SK-N-SH (cell line): ENCODE data around the gene PPEF2. TPM values are rescaled to one million over a fixed set of nuclear protein-coding genes. Genes with fewer than 3 reads are reported as not detected.

ENCODE experiments used
- CTCF ChIA-PET: fragments of 300-600, 350-600 bp; formaldehyde crosslinking; extraction: SDS; loops from one replicate; lab custom pipeline; 2021; lab: Yijun Ruan, JAX
- POLR2A ChIA-PET: fragments of 350-600 bp; sonication (Branson Sonifier 250); formaldehyde crosslinking; extraction: SDS; loops from one replicate; lab custom pipeline; 2020; ENCODE audit warnings: antibody characterized with exemption, inconsistent platforms; lab: Yijun Ruan, JAX
- DNase-seq: peaks from one replicate; pipeline ENCODE4 v3.0.0; 2012
- H2AFZ ChIP-seq: fragments of 200-600 bp; sonication (generic); 2 replicates; pipeline ENCODE4 v1.8.1; 2016; ENCODE audit warnings: antibody characterized with exemption, mild to moderate bottlenecking, low read depth
- H3F3A ChIP-seq: fragments of 200-600 bp; sonication (generic); replicated peaks from 2 replicates; pipeline ENCODE3; 2016; ENCODE audit warnings: antibody characterized with exemption, mild to moderate bottlenecking; ENCODE audit not compliant: insufficient read depth
- H3K27ac ChIP-seq, 2 experiments: fragments of 200-500 bp in 1 of 2; fragments of 200-600 bp in 1 of 2; sonication (Bioruptor generic) in 1 of 2; sonication (generic), shearing (Covaris generic) in 1 of 2; 2 replicates each; pipeline versions ENCODE4 v1.5.1 to v1.6.1; 2014 to 2016; ENCODE audit warnings: low read depth in 2 of 2, inconsistent platforms in 1 of 2, low read length in 1 of 2, mild to moderate bottlenecking in 1 of 2, mixed read lengths in 1 of 2
- H3K27me3 ChIP-seq: fragments of 200-600 bp; sonication (generic), shearing (Covaris generic); 2 replicates; pipeline ENCODE4 v1.6.1; 2016; ENCODE audit warnings: mixed run types; ENCODE audit not compliant: insufficient read depth
- H3K36me3 ChIP-seq, 2 experiments: fragments of 200-500 bp in 1 of 2; fragments of 200-600 bp in 1 of 2; sonication (Bioruptor generic) in 1 of 2; sonication (generic) in 1 of 2; replicated peaks in 1 of 2; 2 replicates each; pipeline versions ENCODE3 to v1.5.1; 2014 to 2016; ENCODE audit warnings: low read length in 1 of 2, mild to moderate bottlenecking in 1 of 2; ENCODE audit not compliant: insufficient read depth in 2 of 2, control insufficient read depth in 1 of 2
- H3K4me1 ChIP-seq, 2 experiments: fragments of 200-500 bp in 1 of 2; fragments of 200-600 bp in 1 of 2; sonication (Bioruptor generic) in 1 of 2; sonication (generic), shearing (Covaris generic) in 1 of 2; 2 replicates each; pipeline versions ENCODE4 v1.5.1 to v1.6.1; 2014 to 2016; ENCODE audit warnings: low read depth in 1 of 2, low read length in 1 of 2, mixed run types in 1 of 2; ENCODE audit not compliant: insufficient read depth in 2 of 2, control insufficient read depth in 1 of 2
- H3K4me2 ChIP-seq: fragments of 200-600 bp; sonication (generic), shearing (Covaris generic); 2 replicates; pipeline ENCODE4 v1.6.1; 2017; ENCODE audit warnings: mixed run types
- H3K4me3 ChIP-seq, 2 experiments: fragments of 200-500 bp in 1 of 2; fragments of 200-600 bp in 1 of 2; sonication (Bioruptor generic) in 1 of 2; sonication (generic), shearing (Covaris generic) in 1 of 2; 2 replicates each; pipeline versions ENCODE4 v1.5.1 to v1.8.1; 2014 to 2016; ENCODE audit warnings: low read depth in 2 of 2, inconsistent platforms in 1 of 2, low read length in 1 of 2, mild to moderate bottlenecking in 1 of 2, mixed read lengths in 1 of 2, moderate library complexity in 1 of 2
- H3K79me2 ChIP-seq: fragments of 200-600 bp; sonication (generic); 2 replicates; pipeline ENCODE4 v1.8.1; 2017; ENCODE audit warnings: mild to moderate bottlenecking; ENCODE audit not compliant: insufficient read depth
- H3K9ac ChIP-seq: fragments of 200-600 bp; sonication (generic); 2 replicates; pipeline ENCODE4 v1.6.1; 2017; ENCODE audit warnings: mixed run types
- H3K9me2 ChIP-seq: fragments of 200-600 bp; sonication (generic); 2 replicates; pipeline ENCODE4 v1.6.1; 2017; ENCODE audit warnings: mixed run types
- H3K9me3 ChIP-seq: fragments of 200-600 bp; sonication (generic); 2 replicates; pipeline ENCODE4 v1.6.1; 2017; ENCODE audit warnings: mixed run types, mild to moderate bottlenecking, moderate library complexity
- H4K20me1 ChIP-seq: fragments of 200-600 bp; sonication (generic); 2 replicates; pipeline ENCODE4 v1.6.1; 2017; ENCODE audit warnings: mild to moderate bottlenecking, mixed run types; ENCODE audit not compliant: insufficient read depth
- EP300 ChIP-seq, 2 experiments: IDR thresholded peaks; 2 replicates each; pipeline versions ENCODE4 v1.4.0 to v1.6.1; 2012; ENCODE audit warnings: borderline replicate concordance in 1 of 2, low read depth in 1 of 2, low read length in 1 of 2
- EZH2phosphoT487 ChIP-seq: fragments of 200-600 bp; sonication (generic); IDR thresholded peaks from 2 replicates; pipeline ENCODE4 v1.6.1; 2017; ENCODE audit warnings: low read depth, mixed run types, mild to moderate bottlenecking, antibody characterized with exemption, moderate library complexity, borderline replicate concordance
- FOSL2 ChIP-seq: IDR thresholded peaks from 2 replicates; pipeline ENCODE4 v1.4.0; 2012; ENCODE audit warnings: low read depth, mild to moderate bottlenecking, moderate library complexity, borderline replicate concordance
- FOXJ3 ChIP-seq: sonication (generic); formaldehyde crosslinking; IDR thresholded peaks from 2 replicates; pipeline ENCODE4 v1.5.1; 2020; ENCODE audit warnings: mild to moderate bottlenecking, missing genetic modification reagents
- FOXM1 ChIP-seq: IDR thresholded peaks from 2 replicates; pipeline ENCODE4 v1.4.0; 2012; ENCODE audit warnings: low read depth, mild to moderate bottlenecking
- GABPA ChIP-seq: IDR thresholded peaks from 2 replicates; pipeline ENCODE4 v1.4.0; 2012; ENCODE audit warnings: low read depth, mild to moderate bottlenecking
- GATA2 ChIP-seq: sonication (generic); formaldehyde crosslinking; IDR thresholded peaks from 2 replicates; pipeline ENCODE4 v1.5.0; 2020; ENCODE audit warnings: mild to moderate bottlenecking, missing genetic modification reagents
- JUND ChIP-seq: IDR thresholded peaks from 2 replicates; pipeline ENCODE4 v1.4.0; 2012
- MAX ChIP-seq: IDR thresholded peaks from 2 replicates; pipeline ENCODE4 v1.4.0; 2012; ENCODE audit warnings: low read depth
- MXI1 ChIP-seq: IDR thresholded peaks from 2 replicates; pipeline ENCODE4 v1.6.1; 2012; ENCODE audit warnings: mild to moderate bottlenecking, low read depth, low read length, improper control_type of control experiment
- NFIC ChIP-seq: IDR thresholded peaks from 2 replicates; pipeline ENCODE4 v1.4.0; 2012; ENCODE audit warnings: borderline replicate concordance
- NRF1 ChIP-seq: IDR thresholded peaks from 2 replicates; pipeline ENCODE4 v1.6.1; 2012; ENCODE audit warnings: low read depth, mild to moderate bottlenecking, low read length
- PBX3 ChIP-seq: IDR thresholded peaks from 2 replicates; pipeline ENCODE4; 2012
- RAD21 ChIP-seq: IDR thresholded peaks from 2 replicates; pipeline ENCODE4 v1.6.1; 2012; ENCODE audit warnings: mild to moderate bottlenecking, low read length
- RCOR1 ChIP-seq: fragments of 150-350 bp; IDR thresholded peaks from 2 replicates; pipeline ENCODE4 v1.6.1; 2017; ENCODE audit warnings: antibody characterized with exemption, low read length
- RFX5 ChIP-seq: IDR thresholded peaks from 2 replicates; pipeline ENCODE4 v1.6.1; 2012; ENCODE audit warnings: mild to moderate bottlenecking, improper control_type of control experiment, low read length
- RXRA ChIP-seq: IDR thresholded peaks from 2 replicates; pipeline ENCODE4 v1.4.0; 2012; ENCODE audit warnings: low read depth, mild to moderate bottlenecking, borderline replicate concordance
- SIN3A ChIP-seq: IDR thresholded peaks from 2 replicates; pipeline ENCODE4 v1.6.1; 2012; ENCODE audit warnings: low read depth, mild to moderate bottlenecking, low read length, moderate library complexity, borderline replicate concordance
- SMC3 ChIP-seq: IDR thresholded peaks from 2 replicates; pipeline ENCODE4 v1.6.1; 2012; ENCODE audit warnings: low read depth, low read length, improper control_type of control experiment
- USF1 ChIP-seq: IDR thresholded peaks from 2 replicates; pipeline ENCODE4 v1.4.0; 2012; ENCODE audit warnings: low read depth, borderline replicate concordance
- USF2 ChIP-seq: fragments of 150-350 bp; IDR thresholded peaks from 2 replicates; pipeline ENCODE4 v1.6.1; 2017; ENCODE audit warnings: antibody characterized with exemption, low read length, low read depth, borderline replicate concordance
- YY1 ChIP-seq: IDR thresholded peaks from 2 replicates; pipeline ENCODE4 v1.4.0; 2012; ENCODE audit warnings: low read depth, mild to moderate bottlenecking
- WGBS: methylation state at CpG from one replicate; pipeline ENCODE4 v1.1.6; 2017; ENCODE audit warnings: low lambda C conversion rate; 5-methylcytosine and 5-hydroxymethylcytosine counted together
- polyA plus RNA-seq, 3 experiments: library from polyadenylated mRNA; depleted of rRNA; stranded (reverse); fragments of >200 nt; gene quantifications; 2 replicates each; pipeline ENCODE4 v1.2.3, GENCODE V29; 2012
- TF ChIP-seq, protein P1 (sequence below): fragments of 150-350 bp; IDR thresholded peaks from 2 replicates; pipeline ENCODE4 v1.6.1; 2016; ENCODE audit warnings: mild to moderate bottlenecking, low read depth, low read length
- TF ChIP-seq, protein P2 (sequence below): fragments of 200-600 bp; sonication (generic); IDR thresholded peaks from 2 replicates; pipeline ENCODE4 v1.6.1; 2017; ENCODE audit warnings: antibody characterized with exemption, mild to moderate bottlenecking, moderate library complexity

Gene PPEF2
- polyA plus RNA-seq, 1 of the 3 experiments (the other 2 are of a cell fraction) = not detected

GRCh38 chr4:75834095-75834771 lies 68.0 kb downstream of the PPEF2 start (continued):
- no peak for TF ChIP-seq RXRA
- TF ChIP-seq SIN3A = no peak
- TF ChIP-seq SMC3 = no peak
- TF ChIP-seq NFIC = no peak
- TF ChIP-seq GABPA = no peak
- TF ChIP-seq YY1 = no peak
- no peak for TF ChIP-seq PBX3
- TF ChIP-seq GATA2 (CRISPR knock-in tag) = no peak
- no peak for TF ChIP-seq FOXJ3 (CRISPR knock-in tag)
- TF ChIP-seq USF1 = no peak
- no peak for TF ChIP-seq NRF1
- TF ChIP-seq RCOR1 = no peak
- TF ChIP-seq, protein P1, sequence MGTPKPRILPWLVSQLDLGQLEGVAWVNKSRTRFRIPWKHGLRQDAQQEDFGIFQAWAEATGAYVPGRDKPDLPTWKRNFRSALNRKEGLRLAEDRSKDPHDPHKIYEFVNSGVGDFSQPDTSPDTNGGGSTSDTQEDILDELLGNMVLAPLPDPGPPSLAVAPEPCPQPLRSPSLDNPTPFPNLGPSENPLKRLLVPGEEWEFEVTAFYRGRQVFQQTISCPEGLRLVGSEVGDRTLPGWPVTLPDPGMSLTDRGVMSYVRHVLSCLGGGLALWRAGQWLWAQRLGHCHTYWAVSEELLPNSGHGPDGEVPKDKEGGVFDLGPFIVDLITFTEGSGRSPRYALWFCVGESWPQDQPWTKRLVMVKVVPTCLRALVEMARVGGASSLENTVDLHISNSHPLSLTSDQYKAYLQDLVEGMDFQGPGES = no peak
- TF ChIP-seq, all 33 proteins: peak for 0

GRCh38 chr4:75831856-75832405 lies 70.3 kb downstream of the PPEF2 start:
- H3F3A ChIP-seq = no peaks in the 10 kb centered on the region
- no peak overlapping the region for H3K9ac ChIP-seq
- no peaks in the 10 kb centered on the region for H3K9me2 ChIP-seq
- H3K4me3 ChIP-seq = no peak overlapping the region
- 82% methylated on average over 2 of the region's 2 CpGs for WGBS
- no peak for DNase-seq
- H3K4me2 ChIP-seq = no peak overlapping the region
- H3K27ac ChIP-seq = no peak overlapping the region
- no peaks in the 10 kb centered on the region for H3K27me3 ChIP-seq
- no peaks in the 10 kb centered on the region for H3K9me3 ChIP-seq
- CTCF ChIA-PET = no interaction called here
- no peak overlapping the region for H2AFZ ChIP-seq
- H3K79me2 ChIP-seq = no peaks in the 10 kb centered on the region
- no peaks in the 10 kb centered on the region for H4K20me1 ChIP-seq
- no peaks in the 10 kb centered on the region for H3K36me3 ChIP-seq
- no peaks in the 10 kb centered on the region for H3K4me1 ChIP-seq
- POLR2A ChIA-PET = no interaction called here
- TF ChIP-seq NRF1 (no peak), MAX (no peak), FOSL2 (no peak), RFX5 (no peak), FOXM1 (no peak), EP300 (IDR thresholded peaks at IDR 0.05; ENCODE audit: borderline replicate concordance in 1 of 2, low read depth in 1 of 2, low read length in 1 of 2) (no peak), GABPA (no peak), MXI1 (no peak), JUND (no peak), RCOR1 (no peak), USF2 (no peak), RAD21 (no peak), EZH2phosphoT487 (no peak)
- TF ChIP-seq, protein P1 = no peak
- TF ChIP-seq, protein P2, sequence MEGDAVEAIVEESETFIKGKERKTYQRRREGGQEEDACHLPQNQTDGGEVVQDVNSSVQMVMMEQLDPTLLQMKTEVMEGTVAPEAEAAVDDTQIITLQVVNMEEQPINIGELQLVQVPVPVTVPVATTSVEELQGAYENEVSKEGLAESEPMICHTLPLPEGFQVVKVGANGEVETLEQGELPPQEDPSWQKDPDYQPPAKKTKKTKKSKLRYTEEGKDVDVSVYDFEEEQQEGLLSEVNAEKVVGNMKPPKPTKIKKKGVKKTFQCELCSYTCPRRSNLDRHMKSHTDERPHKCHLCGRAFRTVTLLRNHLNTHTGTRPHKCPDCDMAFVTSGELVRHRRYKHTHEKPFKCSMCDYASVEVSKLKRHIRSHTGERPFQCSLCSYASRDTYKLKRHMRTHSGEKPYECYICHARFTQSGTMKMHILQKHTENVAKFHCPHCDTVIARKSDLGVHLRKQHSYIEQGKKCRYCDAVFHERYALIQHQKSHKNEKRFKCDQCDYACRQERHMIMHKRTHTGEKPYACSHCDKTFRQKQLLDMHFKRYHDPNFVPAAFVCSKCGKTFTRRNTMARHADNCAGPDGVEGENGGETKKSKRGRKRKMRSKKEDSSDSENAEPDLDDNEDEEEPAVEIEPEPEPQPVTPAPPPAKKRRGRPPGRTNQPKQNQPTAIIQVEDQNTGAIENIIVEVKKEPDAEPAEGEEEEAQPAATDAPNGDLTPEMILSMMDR = no peak
